Subcutaneous abdominal adipose tissue (tissue), 5 donors: ENCODE results near the gene ZNF582.

Experiments used
- H3K27ac ChIP-seq: one replicate; pipeline ENCODE4 v1.7.0; 2013; ENCODE audit warnings: low read depth, mild to moderate bottlenecking, inconsistent platforms, low read length, moderate library complexity
- H3K27me3 ChIP-seq, 5 donors: one replicate each; pipeline ENCODE4 v1.7.0; 2013; ENCODE audit warnings: low read length in 5 of 5, inconsistent platforms in 1 of 5; ENCODE audit not compliant: control insufficient read depth in 5 of 5, insufficient read depth in 4 of 5
- H3K36me3 ChIP-seq, 5 donors: one replicate each; pipeline ENCODE4 v1.7.0; 2013; ENCODE audit warnings: low read length in 5 of 5; ENCODE audit not compliant: control insufficient read depth in 5 of 5, insufficient read depth in 5 of 5
- H3K4me1 ChIP-seq, 5 donors: one replicate each; pipeline ENCODE4 v1.7.0; 2013; ENCODE audit warnings: low read length in 5 of 5, mild to moderate bottlenecking in 3 of 5, moderate library complexity in 1 of 5; ENCODE audit not compliant: control insufficient read depth in 5 of 5, insufficient read depth in 5 of 5
- H3K4me3 ChIP-seq, 5 donors: one replicate each; pipeline ENCODE4 v1.7.0; 2013; ENCODE audit warnings: low read length in 5 of 5, low read depth in 1 of 5
- H3K9ac ChIP-seq, 5 donors: one replicate each; pipeline ENCODE4 v1.7.0; 2013; ENCODE audit warnings: low read length in 5 of 5, mild to moderate bottlenecking in 4 of 5, moderate library complexity in 3 of 5
- H3K9me3 ChIP-seq, 5 donors: one replicate each; pipeline ENCODE4 v1.7.0; 2013; ENCODE audit warnings: low read length in 5 of 5; ENCODE audit not compliant: control insufficient read depth in 5 of 5
- donor health status: healthy.
- donor health status: healthy.
- donor health status: healthy.
- donor health status: healthy.
- donor health status: healthy.

ZNF582 gene

GRCh38 chr19:56400485-56400884, 7.2 kb upstream of the ZNF582 start:
- Histone ChIP-seq H3K9ac (no peak overlapping the region), H3K27ac (no peak overlapping the region), H3K4me3 (peak overlapping the region in 2 of 5 donors; percentile 13 to 27), H3K27me3 (no peaks in the 10 kb centered on the region), H3K9me3 (peaks cover 0 to 29% (median 22%) of the 10 kb centered on the region in 5 donors), H3K4me1 (peaks cover 6 to 21% (median 17%) of the 10 kb centered on the region in 5 donors), H3K36me3 (peaks cover 3 to 17% (median 7%) of the 10 kb centered on the region in 5 donors)

- H3K27ac ChIP-seq: no peak overlapping the region
- H3K9ac ChIP-seq: no peak overlapping the region
- H3K4me3 ChIP-seq: no peak overlapping the region
- H3K27me3 ChIP-seq: no peaks in the 10 kb centered on the region
- peaks cover 6 to 17% (median 7%) of the 10 kb centered on the region in 5 donors for H3K36me3 ChIP-seq
- H3K4me1 ChIP-seq: peaks cover 0 to 12% (median 11%) of the 10 kb centered on the region in 5 donors
- peaks cover 0 to 34% (median 24%) of the 10 kb centered on the region in 5 donors for H3K9me3 ChIP-seq
Measured at GRCh38 chr19:56398809-56399208, 5.5 kb upstream of the ZNF582 start.

GRCh38 chr19:56383826-56384605, 9.3 kb downstream of the ZNF582 start:
- H3K36me3 ChIP-seq: peaks cover 16 to 48% (median 40%) of the 10 kb centered on the region in 5 donors

GRCh38 chr19:56377105-56377924, 16.0 kb downstream of the ZNF582 start:
- H3K9me3 ChIP-seq: peaks cover 26 to 67% (median 57%) of the 10 kb centered on the region in 5 donors
- peaks cover 49 to 65% (median 60%) of the 10 kb centered on the region in 5 donors for H3K36me3 ChIP-seq
- no peaks in the 10 kb centered on the region for H3K4me1 ChIP-seq
- no peaks in the 10 kb centered on the region for H3K27me3 ChIP-seq
- H3K27ac ChIP-seq: no peak overlapping the region
- no peak overlapping the region for H3K9ac ChIP-seq
- peak overlapping the region in 4 of 5 donors; percentile 7 to 50 (median 36) for H3K4me3 ChIP-seq

More at GRCh38 chr19:56383826-56384605, 9.3 kb downstream of the ZNF582 start:
- peak overlapping the region in 3 of 5 donors; percentile 17 to 35 (median 19) for H3K4me3 ChIP-seq
- H3K9me3 ChIP-seq: peaks cover 7 to 58% (median 40%) of the 10 kb centered on the region in 5 donors
- H3K27me3 ChIP-seq: no peaks in the 10 kb centered on the region
- no peak overlapping the region for H3K9ac ChIP-seq
- no peak overlapping the region for H3K27ac ChIP-seq
- no peaks in the 10 kb centered on the region for H3K4me1 ChIP-seq

GRCh38 chr19:56372281-56372680, 21.1 kb downstream of the ZNF582 start:
- Histone ChIP-seq H3K4me3 (peak overlapping the region in 2 of 5 donors; percentile 10 to 16), H3K27me3 (no peaks in the 10 kb centered on the region), H3K9ac (no peak overlapping the region), H3K9me3 (peaks cover 16 to 32% (median 29%) of the 10 kb centered on the region in 5 donors), H3K27ac (no peak overlapping the region), H3K4me1 (peaks cover 4 to 21% (median 16%) of the 10 kb centered on the region in 5 donors), H3K36me3 (peaks cover 45 to 59% (median 52%) of the 10 kb centered on the region in 5 donors)

- Histone ChIP-seq H3K27me3 (no peaks in the 10 kb centered on the region), H3K4me1 (peaks cover 4 to 21% (median 16%) of the 10 kb centered on the region in 5 donors), H3K27ac (no peak overlapping the region), H3K9me3 (peaks cover 3 to 12% (median 9%) of the 10 kb centered on the region in 5 donors), H3K9ac (no peak overlapping the region), H3K4me3 (no peak overlapping the region), H3K36me3 (peaks cover 24 to 37% (median 31%) of the 10 kb centered on the region in 5 donors)
Measured at GRCh38 chr19:56369886-56370676, 23.3 kb downstream of the ZNF582 start.

GRCh38 chr19:56367829-56368711, 25.3 kb downstream of the ZNF582 start:
- H3K4me1 ChIP-seq: peaks cover 4 to 21% (median 16%) of the 10 kb centered on the region in 5 donors
- H3K27me3 ChIP-seq: no peaks in the 10 kb centered on the region
- peaks cover 0 to 21% (median 14%) of the 10 kb centered on the region in 5 donors for H3K9me3 ChIP-seq

GRCh38 chr19:56360841-56361240, 32.5 kb downstream of the ZNF582 start:
- no peaks in the 10 kb centered on the region for H3K36me3 ChIP-seq
- no peak overlapping the region for H3K27ac ChIP-seq
- no peak overlapping the region for H3K9ac ChIP-seq
- no peak overlapping the region for H3K4me3 ChIP-seq
- peaks cover 4 to 35% (median 17%) of the 10 kb centered on the region in 5 donors for H3K9me3 ChIP-seq
- no peaks in the 10 kb centered on the region for H3K4me1 ChIP-seq
- no peaks in the 10 kb centered on the region for H3K27me3 ChIP-seq

More at GRCh38 chr19:56367829-56368711, 25.3 kb downstream of the ZNF582 start:
- H3K4me3 ChIP-seq: peak overlapping the region; percentile 78 to 83 (median 79)
- peak overlapping the region; percentile 82 for H3K27ac ChIP-seq
- H3K9ac ChIP-seq: peak overlapping the region; percentile 63 to 90 (median 80)
- H3K36me3 ChIP-seq: peaks cover 5 to 17% (median 11%) of the 10 kb centered on the region in 5 donors
